ENCODE data around the gene CHURC1. TPM values are rescaled to one million over a fixed set of nuclear protein-coding genes. Genes with fewer than 3 reads are reported as not detected.

The CHURC1 gene
- total RNA-seq, 1 experiment from 2014 or later = 61.9 TPM

GRCh38 chr14:64870160-64870559 is 44.1 kb upstream of the CHURC1 start:
- DNase-seq (ENCODE audit: low spot score) = no peak
- no peaks in the 10 kb centered on the region for H3K36me3 ChIP-seq (ENCODE audit: insufficient read depth, low read length, poor library complexity, severe bottlenecking)
- TF ChIP-seq EZH2 (IDR thresholded peaks at IDR 0.05; ENCODE audit: borderline replicate concordance, low read depth, low read length, poor library complexity, severe bottlenecking) = no peak
- TF ChIP-seq CTCF (conservative IDR thresholded peaks at IDR 0.05; ENCODE audit: low read depth, low read length) = no peak
- no peak overlapping the region for H3K4me3 ChIP-seq (ENCODE audit: low read depth, low read length, poor library complexity, severe bottlenecking)
- CTCF ChIA-PET = interaction anchor here (0.6 kb wide), 1 partner anchor 10 kb away, joined by 4 read pairs; the partner anchor contains the start of gene SPTB
- H3K27me3 ChIP-seq (replicated peaks; ENCODE audit: insufficient read depth, low read depth, low read length, poor library complexity) = peaks cover 13% of the 10 kb centered on the region
- H3K4me1 ChIP-seq (ENCODE audit: insufficient read depth, low read length, poor library complexity, severe bottlenecking) = no peaks in the 10 kb centered on the region
- intact Hi-C loops (cut with micrococcal nuclease; ENCODE audit: unreplicated experiment) = no loop called here
- no TSS peak for BruUV-seq (replicated peaks)
- POLR2A ChIA-PET (ENCODE audit: low non-redundant PET) = no interaction called here
- no peaks in the 10 kb centered on the region for H3K9me3 ChIP-seq (ENCODE audit: low read depth, low read length, poor library complexity, severe bottlenecking)
- no peak overlapping the region for H3K27ac ChIP-seq (ENCODE audit: low read depth, low read length, poor library complexity, severe bottlenecking)

GRCh38 chr14:64871344-64871743 is 42.9 kb upstream of the CHURC1 start:
- no peak for TF ChIP-seq EZH2 (IDR thresholded peaks at IDR 0.05; ENCODE audit: borderline replicate concordance, low read depth, low read length, poor library complexity, severe bottlenecking)
- TF ChIP-seq CTCF (conservative IDR thresholded peaks at IDR 0.05; ENCODE audit: low read depth, low read length) = no peak
- no TSS peak for BruUV-seq (replicated peaks)
- CTCF ChIA-PET = no interaction called here
- H3K9me3 ChIP-seq (ENCODE audit: low read depth, low read length, poor library complexity, severe bottlenecking) = no peaks in the 10 kb centered on the region
- intact Hi-C loops (cut with micrococcal nuclease; ENCODE audit: unreplicated experiment) = no loop called here
- no peaks in the 10 kb centered on the region for H3K4me1 ChIP-seq (ENCODE audit: insufficient read depth, low read length, poor library complexity, severe bottlenecking)
- H3K36me3 ChIP-seq (ENCODE audit: insufficient read depth, low read length, poor library complexity, severe bottlenecking) = no peaks in the 10 kb centered on the region
- POLR2A ChIA-PET (ENCODE audit: low non-redundant PET) = no interaction called here
- H3K4me3 ChIP-seq (ENCODE audit: low read depth, low read length, poor library complexity, severe bottlenecking) = no peak overlapping the region
- no peak for DNase-seq (ENCODE audit: low spot score)
- peaks cover 13% of the 10 kb centered on the region for H3K27me3 ChIP-seq (replicated peaks; ENCODE audit: insufficient read depth, low read depth, low read length, poor library complexity)
- no peak overlapping the region for H3K27ac ChIP-seq (ENCODE audit: low read depth, low read length, poor library complexity, severe bottlenecking)

DNA sequence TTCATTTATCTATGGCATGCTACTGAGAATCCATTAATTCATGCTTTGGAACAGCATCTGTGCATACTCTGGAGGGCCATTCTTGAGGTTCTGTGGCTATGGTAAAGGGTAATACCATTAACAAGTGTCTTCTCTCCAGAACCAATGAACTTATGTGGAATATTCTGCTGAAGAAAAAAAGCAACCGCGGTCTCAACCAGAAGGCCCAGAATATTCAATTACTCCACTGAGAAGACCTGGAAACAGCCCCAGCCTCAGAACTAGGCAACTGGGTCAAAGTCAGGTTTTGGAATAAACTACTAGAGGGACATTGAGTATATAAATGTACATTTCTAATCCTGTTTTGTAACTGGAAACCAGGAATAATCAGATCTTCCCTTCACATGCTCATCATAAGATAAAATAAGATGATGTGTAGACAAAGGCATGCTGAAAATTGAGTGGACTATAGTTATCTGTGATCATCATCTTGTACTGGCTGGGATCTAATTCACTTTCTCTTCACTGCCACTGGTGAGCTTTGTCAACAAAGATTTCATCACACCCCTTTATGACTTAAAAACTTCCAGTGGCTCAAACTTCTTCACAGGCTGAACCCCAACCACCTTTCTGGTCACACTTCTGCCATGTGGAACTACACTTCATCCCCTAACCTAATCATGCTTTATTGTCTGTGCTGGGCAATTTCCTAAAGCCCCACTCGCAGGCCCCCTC is 40.6 kb upstream of the CHURC1 start:
- ChIA-PET POLR2A (ENCODE audit: low non-redundant PET) (no interaction called here), CTCF (no interaction called here)
- Histone ChIP-seq H3K27me3 (replicated peaks; ENCODE audit: insufficient read depth, low read depth, low read length, poor library complexity) (peaks cover 27% of the 10 kb centered on the region), H3K4me1 (ENCODE audit: insufficient read depth, low read length, poor library complexity, severe bottlenecking) (no peaks in the 10 kb centered on the region), H3K36me3 (ENCODE audit: insufficient read depth, low read length, poor library complexity, severe bottlenecking) (no peaks in the 10 kb centered on the region), H3K27ac (ENCODE audit: low read depth, low read length, poor library complexity, severe bottlenecking) (no peak overlapping the region), H3K4me3 (ENCODE audit: low read depth, low read length, poor library complexity, severe bottlenecking) (no peak overlapping the region), H3K9me3 (ENCODE audit: low read depth, low read length, poor library complexity, severe bottlenecking) (no peaks in the 10 kb centered on the region)
- no peak for DNase-seq (ENCODE audit: low spot score)
- intact Hi-C loops (cut with micrococcal nuclease; ENCODE audit: unreplicated experiment) = no loop called here
- no TSS peak for BruUV-seq (replicated peaks)
- TF ChIP-seq EZH2 (IDR thresholded peaks at IDR 0.05; ENCODE audit: borderline replicate concordance, low read depth, low read length, poor library complexity, severe bottlenecking) = no peak
- no peak for TF ChIP-seq CTCF (conservative IDR thresholded peaks at IDR 0.05; ENCODE audit: low read depth, low read length)

Data from A673 (cell line).